WTC11 (cell line): ENCODE results near the gene PXMP2. TPM values are rescaled to one million over a fixed set of nuclear protein-coding genes. Genes with fewer than 3 reads are reported as not detected.

Source experiments
- ATAC-seq: fragments of 200-7000 bp; cut with Tn5 transposase; 2 replicates; pipeline ENCODE4 v1.10.0; 2021; ENCODE audit warnings: mild to moderate bottlenecking, moderate library complexity
- CTCF ChIA-PET: fragments of 300-600 bp; sonication (Branson Sonifier 250); formaldehyde crosslinking; loops from one replicate; lab custom pipeline; 2021; ENCODE audit warnings: antibody characterized with exemption; lab: Charles Lee
- POLR2A ChIA-PET: fragments of 350-600 bp; sonication (Branson Sonifier 250); formaldehyde crosslinking; loops from one replicate; lab custom pipeline; 2021; ENCODE audit warnings: antibody characterized with exemption; lab: Charles Lee
- DNase-seq: peaks from one replicate; pipeline ENCODE4 v3.0.0; 2021; ENCODE audit warnings: low spot score
- H3K27ac Mint-ChIP-seq: 2 replicates; pipeline ENCODE4 v1.8.0; 2021; ENCODE audit warnings: mixed read lengths
- H3K27me3 Mint-ChIP-seq: 2 replicates; pipeline ENCODE4 v1.8.0; 2021; ENCODE audit warnings: low read depth, mild to moderate bottlenecking, moderate library complexity, mixed read lengths
- H3K36me3 Mint-ChIP-seq: 2 replicates; pipeline ENCODE4 v1.8.0; 2021; ENCODE audit warnings: mixed read lengths
- H3K4me1 Mint-ChIP-seq: 2 replicates; pipeline ENCODE4 v1.8.0; 2022; ENCODE audit warnings: mixed read lengths
- H3K4me3 Mint-ChIP-seq: 2 replicates; pipeline ENCODE4 v1.8.0; 2021; ENCODE audit warnings: mild to moderate bottlenecking, moderate library complexity, mixed read lengths
- H3K9me3 Mint-ChIP-seq: 2 replicates; pipeline ENCODE4 v1.8.0; 2021; ENCODE audit warnings: mixed read lengths
- AR ChIP-seq: fragments of 250-450 bp; sonication (Bioruptor Pico); IDR thresholded peaks from 2 replicates; pipeline ENCODE4 v1.9.0; 2021; ENCODE audit warnings: mild to moderate bottlenecking
- GABPB1 ChIP-seq: sonication (generic); formaldehyde crosslinking; IDR thresholded peaks from 2 replicates; pipeline ENCODE4 v1.8.1; 2023; ENCODE audit warnings: mild to moderate bottlenecking, missing genetic modification reagents
- MLX ChIP-seq: sonication (generic); formaldehyde crosslinking; IDR thresholded peaks from 2 replicates; pipeline ENCODE4 v1.8.1; 2023; ENCODE audit warnings: mild to moderate bottlenecking, missing genetic modification reagents, moderate library complexity
- MXD4 ChIP-seq: fragments of 250-450 bp; sonication (Bioruptor Pico); IDR thresholded peaks from 2 replicates; pipeline ENCODE4 v1.8.0; 2021; ENCODE audit warnings: mild to moderate bottlenecking, moderate library complexity, borderline replicate concordance
- TEAD1 ChIP-seq: sonication (generic); formaldehyde crosslinking; IDR thresholded peaks from 2 replicates; pipeline ENCODE4 v1.8.0; 2022; ENCODE audit warnings: mild to moderate bottlenecking, missing genetic modification reagents
- USF2 ChIP-seq: sonication (generic); formaldehyde crosslinking; IDR thresholded peaks from 2 replicates; pipeline ENCODE4 v1.8.1; 2023; ENCODE audit warnings: mild to moderate bottlenecking, missing genetic modification reagents, moderate library complexity
- ZNF263 ChIP-seq: sonication (generic); formaldehyde crosslinking; IDR thresholded peaks from 2 replicates; pipeline ENCODE4 v1.8.1; 2022; ENCODE audit warnings: low read depth, mild to moderate bottlenecking, moderate library complexity, missing genetic modification reagents
- total RNA-seq: library from RNA; stranded (reverse); gene quantifications from 3 replicates; pipeline ENCODE4 v1.2.3, GENCODE V29; 2021
- TF ChIP-seq, protein P1 (sequence below): fragments of 250-450 bp; sonication (Bioruptor Pico); IDR thresholded peaks from 2 replicates; pipeline ENCODE4 v2.1.2; 2022; ENCODE audit warnings: mild to moderate bottlenecking, moderate library complexity
- TF ChIP-seq, protein P2 (sequence below): sonication (generic); formaldehyde crosslinking; IDR thresholded peaks from 2 replicates; pipeline ENCODE4 v1.8.0; 2023; ENCODE audit warnings: missing genetic modification reagents, mild to moderate bottlenecking, borderline replicate concordance

PXMP2 gene
- total RNA-seq, 1 experiment from 2014 or later, result 12.6 TPM

DNA sequence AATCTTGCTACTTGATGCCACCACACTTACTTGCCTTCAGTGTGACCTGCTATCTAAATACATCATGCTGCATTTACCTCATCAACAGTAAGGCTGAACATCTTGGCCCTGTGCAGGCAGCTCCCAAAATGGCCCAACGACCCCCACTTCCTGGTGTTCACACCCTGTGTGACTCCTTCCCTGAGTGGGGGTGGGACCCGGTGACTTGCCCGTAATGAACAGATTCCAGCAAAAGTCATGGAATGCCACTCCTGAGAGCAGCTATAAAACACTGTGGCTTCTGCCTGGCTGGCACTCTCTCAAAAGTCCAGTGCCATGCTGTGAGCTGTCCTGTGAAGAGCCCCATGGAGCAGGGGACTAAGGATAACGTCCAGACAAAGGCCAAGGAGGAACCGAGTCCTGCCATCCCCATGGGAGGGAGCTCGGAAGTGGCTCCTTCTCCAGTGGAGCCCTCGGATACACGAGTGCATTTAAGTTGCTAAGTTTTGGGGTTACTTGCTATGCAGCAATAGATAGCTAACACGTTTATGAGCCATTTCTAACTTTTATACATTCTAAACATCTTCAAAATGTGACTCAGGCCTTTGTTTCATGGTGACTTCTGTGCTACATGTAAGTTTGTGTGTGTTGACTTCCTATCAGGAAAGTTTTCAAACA is 35.8 kb upstream of the PXMP2 start (continued):
- no peak for TF ChIP-seq USF2 (CRISPR knock-in tag)
- TF ChIP-seq MXD4 (CRISPR knock-in tag), result no peak

DNA sequence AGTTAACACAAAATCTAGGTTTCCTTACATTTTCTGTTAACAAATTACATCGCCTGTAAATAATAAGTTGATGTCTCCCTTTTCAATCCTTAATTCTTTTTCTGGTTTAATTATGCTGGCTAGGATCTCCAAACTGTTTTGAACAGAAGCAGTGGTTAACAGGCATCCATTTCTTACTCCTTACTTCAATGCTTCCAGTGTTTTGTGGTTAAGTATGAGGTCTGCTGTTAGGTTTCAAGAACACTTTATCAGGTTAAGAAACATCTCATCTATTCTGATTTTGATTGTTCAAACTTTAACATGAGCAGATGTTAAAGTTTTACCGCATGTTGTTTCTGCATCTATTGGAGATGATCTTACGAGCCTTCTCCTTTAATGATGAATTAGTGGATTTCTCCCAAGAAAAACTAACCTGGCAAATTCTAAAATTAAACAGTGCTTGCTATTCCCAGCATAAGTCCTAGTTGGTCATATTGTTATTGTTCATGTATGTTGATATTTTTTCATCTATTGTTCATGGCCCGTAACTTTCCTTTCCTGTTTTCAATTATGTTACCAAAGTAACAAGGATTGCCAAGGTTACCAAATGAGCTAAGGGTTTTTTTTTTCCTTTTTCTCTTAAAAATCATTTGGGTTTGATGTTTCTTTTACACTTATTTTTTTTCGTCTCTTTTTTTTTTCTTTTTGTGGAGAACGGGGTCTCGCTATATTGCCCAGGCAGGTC is 33.7 kb upstream of the PXMP2 start:
- Mint-ChIP-seq H3K4me3 (no peak overlapping the region), H3K27me3 (no peaks in the 10 kb centered on the region), H3K27ac (no peak overlapping the region), H3K36me3 (peaks cover 71% of the 10 kb centered on the region), H3K4me1 (no peaks in the 10 kb centered on the region), H3K9me3 (no peaks in the 10 kb centered on the region)
- no peak for TF ChIP-seq AR (CRISPR knock-in tag)
- POLR2A ChIA-PET, result no interaction called here
- ATAC-seq, result no peak
- no peak for DNase-seq
- CTCF ChIA-PET, result no interaction called here

- Mint-ChIP-seq H3K36me3 (peaks cover 84% of the 10 kb centered on the region), H3K4me1 (no peaks in the 10 kb centered on the region), H3K27ac (no peak overlapping the region), H3K9me3 (no peaks in the 10 kb centered on the region), H3K27me3 (no peaks in the 10 kb centered on the region), H3K4me3 (no peak overlapping the region)
- TF ChIP-seq GABPB1 (CRISPR knock-in tag), result no peak
- no peak for TF ChIP-seq MLX (CRISPR knock-in tag)
- TF ChIP-seq TEAD1, result no peak
- TF ChIP-seq ZNF263 (CRISPR knock-in tag), result no peak
- TF ChIP-seq, protein P1, sequence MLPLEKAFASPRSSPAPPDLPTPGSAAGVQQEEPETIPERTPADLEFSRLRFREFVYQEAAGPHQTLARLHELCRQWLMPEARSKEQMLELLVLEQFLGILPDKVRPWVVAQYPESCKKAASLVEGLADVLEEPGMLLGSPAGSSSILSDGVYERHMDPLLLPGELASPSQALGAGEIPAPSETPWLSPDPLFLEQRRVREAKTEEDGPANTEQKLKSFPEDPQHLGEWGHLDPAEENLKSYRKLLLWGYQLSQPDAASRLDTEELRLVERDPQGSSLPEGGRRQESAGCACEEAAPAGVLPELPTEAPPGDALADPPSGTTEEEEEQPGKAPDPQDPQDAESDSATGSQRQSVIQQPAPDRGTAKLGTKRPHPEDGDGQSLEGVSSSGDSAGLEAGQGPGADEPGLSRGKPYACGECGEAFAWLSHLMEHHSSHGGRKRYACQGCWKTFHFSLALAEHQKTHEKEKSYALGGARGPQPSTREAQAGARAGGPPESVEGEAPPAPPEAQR, result no peak
- ATAC-seq (no peak), DNase-seq (no peak)
- CTCF ChIA-PET, result interaction anchor here (0.6 kb wide), 1 partner anchor 12 kb away, joined by 5 read pairs; no protein-coding TSS in a partner anchor
- POLR2A ChIA-PET, result no interaction called here
Measured at GRCh38 chr12:132657004-132657727, 30.2 kb upstream of the PXMP2 start.

DNA sequence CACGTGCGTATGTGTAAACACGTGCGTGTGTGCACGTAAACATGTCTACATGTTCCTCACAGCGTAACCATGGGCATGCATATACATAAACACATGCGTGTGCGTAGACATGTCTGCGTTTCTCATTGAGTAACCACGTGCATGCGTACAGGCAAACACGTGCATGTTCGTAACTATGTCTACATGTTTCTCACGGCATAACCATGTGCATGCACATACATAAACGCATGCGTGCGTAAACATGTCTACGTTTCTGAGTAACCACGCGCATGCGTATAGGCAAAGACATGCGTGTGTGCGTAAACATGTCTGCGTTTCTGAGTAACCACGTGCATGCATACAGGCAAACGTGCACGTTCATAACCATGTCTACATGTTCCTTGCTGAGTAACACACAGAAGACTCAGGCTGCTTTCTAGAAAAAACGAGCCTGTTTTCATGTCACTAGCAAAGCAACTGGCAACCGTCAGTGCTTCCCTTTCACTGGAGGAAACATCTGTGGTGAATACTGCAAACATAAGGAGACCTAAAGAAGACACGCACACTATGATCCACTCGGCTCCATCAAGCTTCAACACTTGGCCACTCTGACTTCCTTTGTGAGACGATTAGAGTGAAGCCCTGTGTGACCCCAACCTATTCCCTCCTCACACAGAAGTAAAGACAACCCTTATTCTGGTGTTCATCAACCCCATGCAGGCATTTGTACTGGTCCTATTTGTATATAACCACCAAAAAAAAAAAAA is 29.1 kb upstream of the PXMP2 start:
- POLR2A ChIA-PET, result no interaction called here
- ATAC-seq, result no peak
- TF ChIP-seq, protein P2, sequence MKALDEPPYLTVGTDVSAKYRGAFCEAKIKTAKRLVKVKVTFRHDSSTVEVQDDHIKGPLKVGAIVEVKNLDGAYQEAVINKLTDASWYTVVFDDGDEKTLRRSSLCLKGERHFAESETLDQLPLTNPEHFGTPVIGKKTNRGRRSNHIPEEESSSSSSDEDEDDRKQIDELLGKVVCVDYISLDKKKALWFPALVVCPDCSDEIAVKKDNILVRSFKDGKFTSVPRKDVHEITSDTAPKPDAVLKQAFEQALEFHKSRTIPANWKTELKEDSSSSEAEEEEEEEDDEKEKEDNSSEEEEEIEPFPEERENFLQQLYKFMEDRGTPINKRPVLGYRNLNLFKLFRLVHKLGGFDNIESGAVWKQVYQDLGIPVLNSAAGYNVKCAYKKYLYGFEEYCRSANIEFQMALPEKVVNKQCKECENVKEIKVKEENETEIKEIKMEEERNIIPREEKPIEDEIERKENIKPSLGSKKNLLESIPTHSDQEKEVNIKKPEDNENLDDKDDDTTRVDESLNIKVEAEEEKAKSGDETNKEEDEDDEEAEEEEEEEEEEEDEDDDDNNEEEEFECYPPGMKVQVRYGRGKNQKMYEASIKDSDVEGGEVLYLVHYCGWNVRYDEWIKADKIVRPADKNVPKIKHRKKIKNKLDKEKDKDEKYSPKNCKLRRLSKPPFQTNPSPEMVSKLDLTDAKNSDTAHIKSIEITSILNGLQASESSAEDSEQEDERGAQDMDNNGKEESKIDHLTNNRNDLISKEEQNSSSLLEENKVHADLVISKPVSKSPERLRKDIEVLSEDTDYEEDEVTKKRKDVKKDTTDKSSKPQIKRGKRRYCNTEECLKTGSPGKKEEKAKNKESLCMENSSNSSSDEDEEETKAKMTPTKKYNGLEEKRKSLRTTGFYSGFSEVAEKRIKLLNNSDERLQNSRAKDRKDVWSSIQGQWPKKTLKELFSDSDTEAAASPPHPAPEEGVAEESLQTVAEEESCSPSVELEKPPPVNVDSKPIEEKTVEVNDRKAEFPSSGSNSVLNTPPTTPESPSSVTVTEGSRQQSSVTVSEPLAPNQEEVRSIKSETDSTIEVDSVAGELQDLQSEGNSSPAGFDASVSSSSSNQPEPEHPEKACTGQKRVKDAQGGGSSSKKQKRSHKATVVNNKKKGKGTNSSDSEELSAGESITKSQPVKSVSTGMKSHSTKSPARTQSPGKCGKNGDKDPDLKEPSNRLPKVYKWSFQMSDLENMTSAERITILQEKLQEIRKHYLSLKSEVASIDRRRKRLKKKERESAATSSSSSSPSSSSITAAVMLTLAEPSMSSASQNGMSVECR (CRISPR knock-in tag), result no peak
- TF ChIP-seq, all 79 proteins: peak for 0
- H3K4me3 Mint-ChIP-seq, result no peak overlapping the region
- peaks cover 87% of the 10 kb centered on the region for H3K36me3 Mint-ChIP-seq
- no peak for DNase-seq
- no peaks in the 10 kb centered on the region for H3K9me3 Mint-ChIP-seq
- H3K4me1 Mint-ChIP-seq, result no peaks in the 10 kb centered on the region
- no peak overlapping the region for H3K27ac Mint-ChIP-seq
- H3K27me3 Mint-ChIP-seq, result no peaks in the 10 kb centered on the region
- CTCF ChIA-PET, result interaction anchor here (0.6 kb wide), 1 partner anchor 13 kb away, joined by 5 read pairs; no protein-coding TSS in a partner anchor
